Measurements from ENCODE around the gene MLXIPL. TPM values are rescaled to one million over a fixed set of nuclear protein-coding genes. Genes with fewer than 3 reads are reported as not detected.

The MLXIPL gene
- total RNA-seq, 1 experiment from 2014 or later, result 6.1 TPM

- peaks cover 2 to 17% (median 7%) of the 10 kb centered on the region in 3 experiments; a peak in 6 of 7 replicates for H3K36me3 Mint-ChIP-seq (ENCODE audit: insufficient read depth in 1 of 3, low read depth in 3 of 3)
- peak overlapping the region; percentile 78 for H3K4me2 ChIP-seq (ENCODE audit: insufficient read depth, insufficient read length, low read length)
- H3K27me3 Mint-ChIP-seq (ENCODE audit: low read depth), result peaks cover 28% of the 10 kb centered on the region
- H2BK5ac ChIP-seq (ENCODE audit: insufficient read length, low read length), result no peak overlapping the region
- H2AFZ ChIP-seq (ENCODE audit: low read length), result no peak overlapping the region
- DNase-seq, result peak; percentile 96
- H2BK20ac ChIP-seq (ENCODE audit: low read depth, low read length, poor library complexity, severe bottlenecking), result no peak overlapping the region
- H3K4me3 Mint-ChIP-seq, result peak overlapping the region; percentile 83 to 87
- H3K9ac ChIP-seq (ENCODE audit: extremely low read depth, insufficient read length, low read length), result peak overlapping the region; percentile 78
- H2BK120ac ChIP-seq (ENCODE audit: low read depth, low read length, poor library complexity, severe bottlenecking), result peak overlapping the region; percentile 78
- no peak overlapping the region for H2BK15ac ChIP-seq (ENCODE audit: low read depth, low read length)
- H3T11ph ChIP-seq (ENCODE audit: low read length), result no peak overlapping the region
- H4K5ac ChIP-seq (ENCODE audit: insufficient read length, low read depth, low read length), result no peak overlapping the region
- H3K4me1 ChIP-seq (ENCODE audit: insufficient read depth, low read length), result no peaks in the 10 kb centered on the region
- H3K18ac ChIP-seq (ENCODE audit: insufficient read length, low read depth, low read length), result peak overlapping the region; percentile 99
- 0 out of 2 replicates have a peak, but pooled peaks cover 3% of the 10 kb centered on the region for H3K27me3 ChIP-seq (ENCODE audit: insufficient read depth, low read length)
- H3K4ac ChIP-seq (ENCODE audit: low read depth, low read length), result no peak overlapping the region; the same call in 1 of the 2 replicates
- H3K56ac ChIP-seq (ENCODE audit: insufficient read length, low read depth, low read length), result no peak overlapping the region
- peak overlapping the region; percentile 94 to 98 (median 94); a peak in 5 of 7 replicates for H3K27ac Mint-ChIP-seq
- H2AK5ac ChIP-seq (ENCODE audit: insufficient read length, low read length), result no peak overlapping the region
- peak overlapping the region; percentile 98; the same call in 1 of the 2 replicates for H3K14ac ChIP-seq (ENCODE audit: insufficient read depth, low read length)
- no peak overlapping the region for H3K23ac ChIP-seq (ENCODE audit: insufficient read length, low read depth, low read length)
- peaks cover 3 to 4% of the 10 kb centered on the region in 2 experiments; a peak in 3 of 5 replicates for H3K9me3 Mint-ChIP-seq
- no peaks in the 10 kb centered on the region for H4K20me1 ChIP-seq (ENCODE audit: control insufficient read depth, insufficient read depth, insufficient read length)
- no peaks in the 10 kb centered on the region for H3K9me3 ChIP-seq (ENCODE audit: control insufficient read depth, low read depth, low read length)
- WGBS (ENCODE audit: extremely low coverage, insufficient read length, low lambda C conversion rate), result no CpG with 5 or more reads among the region's 36 CpGs
- no peak overlapping the region for H4K91ac ChIP-seq (ENCODE audit: insufficient read length, low read depth, low read length)
- no peak for TF ChIP-seq CTCF (conservative IDR thresholded peaks at IDR 0.05)
- no peaks in the 10 kb centered on the region for H3K79me1 ChIP-seq (ENCODE audit: insufficient read depth, low read depth, low read length, poor library complexity, severe bottlenecking)
- peak overlapping the region; percentile 28 for H3K27ac ChIP-seq (ENCODE audit: insufficient read length, low read depth, low read length)
- H3K23me2 ChIP-seq (ENCODE audit: insufficient read length, low read depth, low read length, poor library complexity, severe bottlenecking), result peaks cover 6% of the 10 kb centered on the region
- peaks cover 5% of the 10 kb centered on the region; the same call in 1 of the 2 replicates for H3K79me2 ChIP-seq (ENCODE audit: insufficient read depth, low read length)
- H4K8ac ChIP-seq (replicated peaks; ENCODE audit: insufficient read length, low read depth, low read length), result no peak overlapping the region
- H3K4me1 Mint-ChIP-seq, result peaks cover 8 to 12% of the 10 kb centered on the region in 2 experiments
- H2BK12ac ChIP-seq (ENCODE audit: insufficient read length, low read depth, low read length), result no peak overlapping the region
These were observed 67.3 kb downstream of the MLXIPL start for GRCh38 chr7:73557108-73557396.

Data from H9 (cell line).